ENCODE data around the gene TOM1L2.

The TOM1L2 gene

GRCh38 chr17:17811381-17812210 is 160.6 kb downstream of the TOM1L2 start:
- TF ChIP-seq, protein P1, sequence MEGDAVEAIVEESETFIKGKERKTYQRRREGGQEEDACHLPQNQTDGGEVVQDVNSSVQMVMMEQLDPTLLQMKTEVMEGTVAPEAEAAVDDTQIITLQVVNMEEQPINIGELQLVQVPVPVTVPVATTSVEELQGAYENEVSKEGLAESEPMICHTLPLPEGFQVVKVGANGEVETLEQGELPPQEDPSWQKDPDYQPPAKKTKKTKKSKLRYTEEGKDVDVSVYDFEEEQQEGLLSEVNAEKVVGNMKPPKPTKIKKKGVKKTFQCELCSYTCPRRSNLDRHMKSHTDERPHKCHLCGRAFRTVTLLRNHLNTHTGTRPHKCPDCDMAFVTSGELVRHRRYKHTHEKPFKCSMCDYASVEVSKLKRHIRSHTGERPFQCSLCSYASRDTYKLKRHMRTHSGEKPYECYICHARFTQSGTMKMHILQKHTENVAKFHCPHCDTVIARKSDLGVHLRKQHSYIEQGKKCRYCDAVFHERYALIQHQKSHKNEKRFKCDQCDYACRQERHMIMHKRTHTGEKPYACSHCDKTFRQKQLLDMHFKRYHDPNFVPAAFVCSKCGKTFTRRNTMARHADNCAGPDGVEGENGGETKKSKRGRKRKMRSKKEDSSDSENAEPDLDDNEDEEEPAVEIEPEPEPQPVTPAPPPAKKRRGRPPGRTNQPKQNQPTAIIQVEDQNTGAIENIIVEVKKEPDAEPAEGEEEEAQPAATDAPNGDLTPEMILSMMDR (IDR thresholded peaks at IDR 0.05): no peak

DNA sequence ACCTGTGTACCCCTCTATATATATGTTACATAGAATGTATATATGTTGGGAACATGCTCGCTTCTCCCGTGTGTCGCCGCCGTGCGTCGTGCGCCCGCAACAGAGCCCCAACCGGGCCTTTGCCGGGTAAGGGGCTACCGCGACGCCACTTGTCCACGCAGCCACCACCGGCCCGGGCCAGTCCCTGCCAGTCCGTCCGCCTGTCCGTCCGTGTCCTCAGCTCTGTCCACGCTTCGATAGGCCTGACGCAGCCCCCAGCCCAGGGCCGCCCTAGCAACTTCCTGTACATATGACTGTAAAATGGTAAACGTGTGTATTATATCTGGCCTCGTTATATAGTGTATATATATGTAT is 161.3 kb downstream of the TOM1L2 start:
- TF ChIP-seq, protein P1 (IDR thresholded peaks at IDR 0.05): no peak

- TF ChIP-seq, protein P1 (IDR thresholded peaks at IDR 0.05): no peak
Measured at GRCh38 chr17:17810084-17810894, 161.9 kb downstream of the TOM1L2 start.

DNA sequence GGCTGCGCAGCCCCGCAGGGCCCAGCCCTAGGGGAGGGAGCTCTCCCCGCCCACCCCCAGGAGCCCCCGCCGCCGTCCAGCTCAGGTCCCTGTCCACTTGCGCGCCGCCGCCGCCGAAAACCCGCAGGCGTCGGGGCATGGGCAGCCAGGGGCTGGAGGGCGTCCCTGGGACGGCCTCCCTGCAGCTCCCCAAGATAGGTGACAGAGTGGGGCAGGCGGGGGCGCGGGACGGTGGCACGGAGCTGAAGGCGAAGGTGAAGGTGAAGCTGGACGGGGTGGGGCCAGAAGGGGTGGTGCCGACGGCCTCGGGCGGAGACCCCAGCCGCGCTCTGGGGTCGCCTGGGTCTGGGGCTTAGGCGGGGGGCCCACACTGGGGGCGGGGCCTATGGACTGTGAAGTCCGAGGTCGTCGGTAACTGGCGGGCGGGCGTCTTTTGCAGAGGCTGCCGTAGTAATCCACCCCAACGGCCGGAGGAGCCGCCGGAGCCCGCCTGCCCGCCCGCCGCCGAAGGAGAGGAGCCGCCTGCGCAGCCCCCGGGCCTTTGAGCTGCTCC is 162.6 kb downstream of the TOM1L2 start:
- TF ChIP-seq, protein P1 (IDR thresholded peaks at IDR 0.05): no peak

- TF ChIP-seq, protein P1 (IDR thresholded peaks at IDR 0.05): no peak
Measured at GRCh38 chr17:17808706-17809432, 163.3 kb downstream of the TOM1L2 start.

GRCh38 chr17:17807440-17807839 is 164.8 kb downstream of the TOM1L2 start:
- TF ChIP-seq, protein P1 (IDR thresholded peaks at IDR 0.05): no peak

DNA sequence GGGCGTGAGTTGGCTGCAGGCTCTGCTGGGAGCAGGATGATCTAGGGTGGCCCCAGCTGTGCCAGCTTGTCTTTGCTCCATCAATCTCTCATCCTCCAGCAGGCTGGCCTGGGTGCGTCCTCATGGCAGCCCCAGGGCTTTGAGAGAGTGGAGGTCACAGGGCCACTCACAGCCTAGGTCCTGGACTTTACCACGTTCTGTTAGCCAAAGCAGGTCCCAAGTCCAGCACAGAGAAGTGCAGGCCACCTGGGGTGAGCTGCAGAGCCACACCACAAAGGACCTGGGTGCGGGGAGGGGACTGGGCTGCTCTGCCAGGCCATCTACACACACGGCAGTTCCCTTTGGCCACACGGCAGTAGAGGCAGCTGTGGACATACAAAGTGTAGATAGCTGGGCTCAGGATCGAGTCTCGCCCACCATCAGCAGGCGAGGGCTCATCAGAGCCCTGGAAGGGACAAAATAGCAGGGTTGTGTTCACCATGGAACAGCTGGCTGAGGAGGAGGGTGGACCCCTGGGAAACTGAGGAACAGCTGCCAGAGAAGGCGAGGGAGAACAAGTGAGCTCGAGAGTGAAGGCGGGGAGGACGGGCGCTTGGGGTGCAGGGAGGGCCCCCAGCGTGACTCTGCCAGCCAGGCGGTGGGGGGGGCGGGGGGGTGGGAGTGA is 165.5 kb downstream of the TOM1L2 start:
- TF ChIP-seq, protein P1 (IDR thresholded peaks at IDR 0.05): no peak

Measured in LNCAP (cell line).